H1 (cell line): ENCODE measurements around the gene MAPK8IP2. TPM values are rescaled to one million over a fixed set of nuclear protein-coding genes. Genes with fewer than 3 reads are reported as not detected.

ENCODE experiments used
- CBX8 ChIP-seq: fragments of 300-800, 300-1000 bp; sonication (generic); IDR thresholded peaks from 2 replicates; pipeline ENCODE4 v1.7.1; 2016; ENCODE audit warnings: low read depth, low read length, borderline replicate concordance
- CHD2 ChIP-seq: IDR thresholded peaks from 2 replicates; pipeline ENCODE4 v1.6.1; 2012; ENCODE audit warnings: low read length, improper control_type of control experiment
- CHD7 ChIP-seq: fragments of 300-600 bp; sonication (generic); IDR thresholded peaks from 2 replicates; pipeline ENCODE4 v1.7.1; 2012; ENCODE audit warnings: low read length, moderate library complexity, mild to moderate bottlenecking, inconsistent platforms; ENCODE audit not compliant: insufficient replicate concordance
- E2F6 ChIP-seq: IDR thresholded peaks from 2 replicates; pipeline ENCODE4 v1.6.1; 2012; ENCODE audit warnings: inconsistent platforms
- MAFK ChIP-seq: IDR thresholded peaks from 2 replicates; pipeline ENCODE4 v1.6.1; 2012; ENCODE audit warnings: low read depth, mild to moderate bottlenecking, improper control_type of control experiment, low read length
- POLR2A ChIP-seq, 2 experiments: IDR thresholded peaks; 1 replicate in 1 of 2; 2 replicates in 1 of 2; pipeline ENCODE4 v1.6.1; 2011; ENCODE audit warnings: low read depth in 2 of 2, low read length in 2 of 2, mild to moderate bottlenecking in 2 of 2; ENCODE audit errors: control extremely low read depth in 1 of 2
- RBBP5 ChIP-seq: IDR thresholded peaks from 2 replicates; pipeline ENCODE4 v1.7.1; 2012; ENCODE audit warnings: low read depth, mild to moderate bottlenecking, inconsistent platforms, low read length, moderate library complexity, borderline replicate concordance
- RXRA ChIP-seq: IDR thresholded peaks from 2 replicates; pipeline ENCODE4 v1.6.1; 2011; ENCODE audit warnings: low read depth, mild to moderate bottlenecking, low read length, moderate library complexity; ENCODE audit not compliant: insufficient read depth
- TEAD4 ChIP-seq: IDR thresholded peaks from 2 replicates; pipeline ENCODE4 v1.6.1; 2012; ENCODE audit warnings: low read depth, low read length, inconsistent platforms, mixed read lengths
- polyA plus RNA-seq, 7 experiments: library from polyadenylated mRNA; depleted of rRNA in 3 of 7; stranded (reverse) in 5 of 7; unstranded in 2 of 7; fragments of >200 nt in 5 of 7; fragments of 200-250 nt in 2 of 7; gene quantifications; 1 replicate in 5 of 7; 2 replicates in 1 of 7; 4 replicates in 1 of 7; pipeline versions ENCODE4 v1.2.1 to v1.2.3, GENCODE V29; 2011 to 2013; ENCODE audit warnings: missing spikeins in 2 of 7, mixed read lengths in 2 of 7
- total RNA-seq: library from RNA; stranded (reverse); fragmentation: NEBNext Ultra II Directional; extraction: Animal tissue kit (Norgen Biotek cat#: 25700); gene quantifications from 2 replicates; pipeline ENCODE4 v1.2.1, GENCODE V29; 2021

MAPK8IP2 gene
- total and polyA plus RNA-seq, 2 of the 8 experiments (the other 6 are each of a cell fraction or from before 2014, with no cell fraction given) = 1.5 to 5.5 TPM

GRCh38 chr22:50562523-50563412 lies 37.8 kb upstream of the MAPK8IP2 start, which contains the start of gene SYCE3 (continued):
- no peak for TF ChIP-seq CHD7
- no peak for TF ChIP-seq POLR2A (IDR thresholded peaks at IDR 0.05; ENCODE audit: control extremely low read depth in 1 of 2, low read depth in 2 of 2, low read length in 2 of 2)
- peak; percentile 42; the same call in 1 of the 2 replicates for TF ChIP-seq TEAD4
- TF ChIP-seq CBX8 = no peak
- no peak for TF ChIP-seq CHD2
- no peak for TF ChIP-seq MAFK
- no peak for TF ChIP-seq E2F6
- no peak for TF ChIP-seq RBBP5
- no peak for TF ChIP-seq RXRA
